Vagina (tissue), 2 donors: Measurements from ENCODE around the gene MYH14. TPM values are rescaled to one million over a fixed set of nuclear protein-coding genes. Genes with fewer than 3 reads are reported as not detected.
"Not testable (repeated sequence)": the region's sequence is repeated elsewhere in the genome, so short reads cannot be mapped to it uniquely, and the experiment has no call there.

Source experiments
- DNase-seq, 2 donors: peaks; one replicate each; pipeline ENCODE4 v3.0.0-alpha.2; 2017; ENCODE audit errors: extremely low spot score in 2 of 2
- H3K27ac ChIP-seq: fragments of 200-600 bp; sonication (generic); one replicate; pipeline ENCODE4 v1.5.1; 2019
- H3K27me3 ChIP-seq: fragments of 200-600 bp; sonication (generic); one replicate; pipeline ENCODE4 v1.5.1; 2019
- H3K36me3 ChIP-seq, 2 donors: fragments of 200-600 bp; sonication (generic); one replicate each; pipeline ENCODE4 v1.5.1; 2017 to 2019
- H3K4me1 ChIP-seq: fragments of 200-600 bp; sonication (generic); one replicate; pipeline ENCODE4 v1.5.1; 2019
- H3K4me3 ChIP-seq, 2 donors: fragments of 200-600 bp; sonication (generic); 1 replicate in 1 of 2; 2 replicates in 1 of 2; pipeline ENCODE4 v1.5.1; 2016 to 2019
- H3K9me3 ChIP-seq: fragments of 200-600 bp; sonication (generic); one replicate; pipeline ENCODE4 v1.5.1; 2019
- CTCF ChIP-seq, 3 experiments: fragments of 450-650 bp in 2 of 3; fragments of 200-600 bp in 1 of 3; sonication (generic) in 1 of 3; IDR thresholded peaks; one replicate each; pipeline ENCODE4 v1.5.1; 2017 to 2019; ENCODE audit warnings: antibody characterized with exemption in 3 of 3, mild to moderate bottlenecking in 2 of 3, moderate library complexity in 2 of 3
- POLR2A ChIP-seq, 2 donors: fragments of 450-650 bp; IDR thresholded peaks; one replicate each; pipeline ENCODE4 v1.6.1; 2017; ENCODE audit warnings: antibody characterized with exemption in 2 of 2, mild to moderate bottlenecking in 2 of 2, moderate library complexity in 2 of 2
- POLR2AphosphoS5 ChIP-seq, 2 donors: sonication (generic); formaldehyde crosslinking; IDR thresholded peaks; one replicate each; pipeline ENCODE4 v1.9.0; 2017; ENCODE audit warnings: antibody characterized with exemption in 2 of 2, mild to moderate bottlenecking in 2 of 2, low read depth in 1 of 2; ENCODE audit not compliant: insufficient read depth in 1 of 2
- intact Hi-C: fragments of 100-400 bp; cut with DNase I; formaldehyde crosslinking; loops from one replicate; pipeline ENCODE4 v1.15.1; 2023
- total RNA-seq: library from RNA; depleted of rRNA; stranded (reverse); fragments of >200 nt; gene quantifications from one replicate; pipeline ENCODE4 v1.2.3, GENCODE V29; 2016

The MYH14 gene
- total RNA-seq, 1 donor from 2014 or later: 51.6 TPM

GRCh38 chr19:50333737-50334617, 130.6 kb downstream of the MYH14 start:
- TF ChIP-seq CTCF (IDR thresholded peaks at IDR 0.05) (no peak), POLR2A (IDR thresholded peaks at IDR 0.05) (peak in 1 of 2 donors; percentile 46), POLR2AphosphoS5 (IDR thresholded peaks at IDR 0.05; ENCODE audit: insufficient read depth in 1 of 2, low read depth in 1 of 2) (peak; percentile 79 to 88)
- Histone ChIP-seq H3K9me3 (no peaks in the 10 kb centered on the region), H3K36me3 (no peaks in the 10 kb centered on the region), H3K4me3 (peak overlapping the region; percentile 27 to 48), H3K27ac (peak overlapping the region; percentile 53), H3K27me3 (no peaks in the 10 kb centered on the region), H3K4me1 (peaks cover 41% of the 10 kb centered on the region)
- no peak for DNase-seq
- intact Hi-C loops: no loop called here

GRCh38 chr19:50334741-50335421, 131.5 kb downstream of the MYH14 start:
- no peak for TF ChIP-seq CTCF (IDR thresholded peaks at IDR 0.05)
- TF ChIP-seq POLR2A (IDR thresholded peaks at IDR 0.05): no peak
- no peak for TF ChIP-seq POLR2AphosphoS5 (IDR thresholded peaks at IDR 0.05; ENCODE audit: insufficient read depth in 1 of 2, low read depth in 1 of 2)
- H3K4me1 ChIP-seq: peaks cover 34% of the 10 kb centered on the region
- intact Hi-C loops: no loop called here
- no peak overlapping the region for H3K4me3 ChIP-seq
- DNase-seq: no peak
- no peak overlapping the region for H3K27ac ChIP-seq
- no peaks in the 10 kb centered on the region for H3K27me3 ChIP-seq
- H3K36me3 ChIP-seq: no peaks in the 10 kb centered on the region
- no peaks in the 10 kb centered on the region for H3K9me3 ChIP-seq

- H3K27ac ChIP-seq, H3K4me3 ChIP-seq, DNase-seq, intact Hi-C loops, H3K9me3 ChIP-seq, H3K36me3 ChIP-seq, H3K27me3 ChIP-seq: not testable (repeated sequence)
- peaks cover 23% of the 10 kb centered on the region for H3K4me1 ChIP-seq
Measured at GRCh38 chr19:50337031-50337430, 133.6 kb downstream of the MYH14 start.

- H3K9me3 ChIP-seq: no peaks in the 10 kb centered on the region
- no peak for DNase-seq
- TF ChIP-seq POLR2AphosphoS5 (IDR thresholded peaks at IDR 0.05; ENCODE audit: insufficient read depth in 1 of 2, low read depth in 1 of 2): no peak
- no peak overlapping the region for H3K4me3 ChIP-seq
- intact Hi-C loops: no loop called here
- H3K4me1 ChIP-seq: no peaks in the 10 kb centered on the region
- H3K27ac ChIP-seq: no peak overlapping the region
- H3K36me3 ChIP-seq: no peaks in the 10 kb centered on the region
- H3K27me3 ChIP-seq: no peaks in the 10 kb centered on the region
Measured at GRCh38 chr19:50340331-50340730, 136.9 kb downstream of the MYH14 start.

GRCh38 chr19:50341091-50341564, 137.7 kb downstream of the MYH14 start:
- Histone ChIP-seq H3K4me3 (no peak overlapping the region), H3K27me3 (no peaks in the 10 kb centered on the region), H3K36me3 (no peaks in the 10 kb centered on the region), H3K27ac (no peak overlapping the region), H3K9me3 (no peaks in the 10 kb centered on the region), H3K4me1 (no peaks in the 10 kb centered on the region)
- intact Hi-C loops: no loop called here
- no peak for DNase-seq
- no peak for TF ChIP-seq POLR2AphosphoS5 (IDR thresholded peaks at IDR 0.05; ENCODE audit: insufficient read depth in 1 of 2, low read depth in 1 of 2)
- TF ChIP-seq POLR2A (IDR thresholded peaks at IDR 0.05): no peak
- no peak for TF ChIP-seq CTCF (IDR thresholded peaks at IDR 0.05)
